Activated gamma-delta T cell treated with Interleukin-2 at 50 U/mL for 16 hours (primary cell): ENCODE results near the gene ZNF598.
"Not testable (repeated sequence)": the region's sequence is repeated elsewhere in the genome, so short reads cannot be mapped to it uniquely, and the experiment has no call there.

Experiments
- DNase-seq: peaks from one replicate; pipeline ENCODE4 v3.0.0-alpha.2; 2020

Gene ZNF598

GRCh38 chr16:2027024-2028010 lies 17.7 kb upstream of the ZNF598 start:
- DNase-seq = no peak

- DNase-seq = no peak
These were observed 16.9 kb upstream of the ZNF598 start, which contains the start of gene NHERF2 for GRCh38 chr16:2026461-2027023. Gene NHERF2 (plus strand): TSS chr16:2026902. CDS start chr16:2027006, 104 bp downstream.

GRCh38 chr16:2025878-2026460 lies 16.3 kb upstream of the ZNF598 start:
- no peak for DNase-seq

- DNase-seq = no peak
These were observed 15.6 kb upstream of the ZNF598 start for GRCh38 chr16:2025251-2025650.

GRCh38 chr16:2024032-2024420 lies 14.4 kb upstream of the ZNF598 start:
- DNase-seq = no peak

GRCh38 chr16:2023092-2024031 lies 13.7 kb upstream of the ZNF598 start:
- DNase-seq = peak; percentile 97

GRCh38 chr16:2022723-2023091 lies 13.1 kb upstream of the ZNF598 start:
- no peak for DNase-seq

GRCh38 chr16:2019921-2020831 lies 10.6 kb upstream of the ZNF598 start:
- DNase-seq = no peak

- no peak for DNase-seq
These were observed 9.9 kb upstream of the ZNF598 start, which contains the start of gene NPW for GRCh38 chr16:2019518-2019920. Gene NPW (plus strand): TSS chr16:2019785.

- no peak for DNase-seq
These were observed 6.8 kb upstream of the ZNF598 start for GRCh38 chr16:2016407-2016922.

GRCh38 chr16:2015947-2016208 lies 6.3 kb upstream of the ZNF598 start:
- DNase-seq = no peak

GRCh38 chr16:2015117-2015946 lies 5.7 kb upstream of the ZNF598 start:
- no peak for DNase-seq

GRCh38 chr16:2013527-2013926 lies 3.9 kb upstream of the ZNF598 start:
- DNase-seq = no peak

GRCh38 chr16:2011726-2012125 lies 2.1 kb upstream of the ZNF598 start:
- DNase-seq = not testable (repeated sequence)

- DNase-seq = no peak
These were observed 383 bp downstream of the ZNF598 start for GRCh38 chr16:2009164-2009711.

- no peak for DNase-seq
These were observed 924 bp downstream of the ZNF598 start for GRCh38 chr16:2008631-2009163.

- no peak for DNase-seq
These were observed 1.6 kb downstream of the ZNF598 start for GRCh38 chr16:2008009-2008526.

GRCh38 chr16:2007081-2007836 lies 2.4 kb downstream of the ZNF598 start:
- DNase-seq = no peak

- no peak for DNase-seq
These were observed 3.3 kb downstream of the ZNF598 start for GRCh38 chr16:2006317-2006716.
